Stimulated activated CD8-positive, alpha-beta memory T cell treated with anti-CD3 and anti-CD28 coated beads, Interleukin-2, amount 100 ng/mL, for 48 hours (primary cell): Measurements from ENCODE around the gene TMEM101.
"Not testable (repeated sequence)": the region's sequence is repeated elsewhere in the genome, so short reads cannot be mapped to it uniquely, and the experiment has no call there.

Source experiments
- DNase-seq, 2 donors: peaks; one replicate each; pipeline ENCODE4 v3.0.0-alpha.2; 2020; ENCODE audit warnings: low read depth in 2 of 2

Gene TMEM101

DNA sequence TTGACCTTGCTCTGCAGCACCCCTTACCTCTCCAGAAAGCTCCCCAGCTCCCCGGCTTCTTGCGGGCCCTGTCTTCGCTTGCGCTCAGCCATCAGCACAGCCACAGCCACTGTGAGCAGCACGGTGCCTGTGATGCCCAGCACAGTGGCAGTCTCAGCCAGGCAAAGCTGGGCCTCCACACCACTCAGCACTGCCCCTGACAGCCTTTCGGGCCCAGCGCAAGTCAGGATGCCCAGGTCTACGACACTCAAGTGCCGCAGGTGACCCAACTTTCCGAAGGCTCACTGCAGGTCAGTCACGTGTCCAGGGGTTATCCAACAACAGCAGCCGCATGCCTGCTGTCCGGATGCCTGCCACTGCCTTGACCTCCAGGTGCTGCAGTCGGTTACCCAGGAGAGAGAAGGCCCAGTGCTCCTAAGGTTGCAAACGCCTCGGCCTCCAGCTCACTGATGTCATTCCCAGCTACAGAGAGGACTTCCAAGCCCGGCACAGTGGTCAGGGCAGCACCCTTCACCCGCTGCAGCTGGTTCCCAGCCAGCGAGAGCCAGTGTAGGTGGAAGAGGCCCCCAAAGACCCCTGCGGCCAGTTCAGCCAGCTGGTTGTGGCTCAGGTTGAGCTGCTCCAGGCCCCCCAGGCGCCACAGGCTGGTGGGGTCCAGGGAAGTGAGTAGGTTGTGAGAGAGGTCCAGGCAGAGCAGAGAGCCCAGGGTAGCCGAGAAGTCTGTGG lies 8.9 kb upstream of the TMEM101 start:
- no peak for DNase-seq

DNA sequence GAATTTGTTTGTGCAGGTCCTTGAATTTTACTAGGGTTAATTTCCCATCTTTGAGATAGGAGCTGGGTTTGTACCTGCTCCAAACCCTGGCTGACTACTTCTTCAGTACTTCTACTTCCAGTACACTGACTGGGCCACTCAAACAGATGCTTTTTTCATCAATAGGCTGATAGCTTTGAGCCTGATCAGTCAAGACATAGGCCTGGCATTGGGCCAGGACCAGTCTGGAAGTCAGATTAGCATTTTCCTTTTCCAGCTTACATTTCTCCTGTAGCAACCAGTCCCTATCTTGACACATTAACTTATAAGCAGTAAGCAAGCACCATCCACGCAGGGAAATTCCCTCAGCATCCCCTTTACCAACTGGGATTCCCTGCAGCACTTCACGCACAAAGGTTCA lies 7.5 kb upstream of the TMEM101 start:
- no peak for DNase-seq

DNA sequence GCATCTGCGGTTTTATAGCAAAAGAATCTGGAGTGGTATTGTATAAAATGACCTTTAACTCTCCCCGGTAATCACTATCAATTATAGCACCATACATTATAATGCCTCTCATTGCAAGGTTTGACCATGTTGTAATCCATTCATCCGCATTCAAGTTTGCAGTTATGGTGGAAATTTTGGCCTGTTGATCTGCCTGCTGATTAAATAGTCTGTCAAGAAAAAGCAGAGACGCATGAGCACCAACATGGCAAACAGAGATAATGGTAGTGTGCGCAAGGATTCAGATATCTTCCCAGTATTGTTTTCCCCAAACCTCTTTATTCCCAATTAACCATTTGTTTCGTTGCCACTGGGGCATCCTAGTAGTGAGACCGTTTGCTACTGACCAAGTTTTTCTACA lies 6.5 kb upstream of the TMEM101 start:
- DNase-seq = not testable (repeated sequence)

DNA sequence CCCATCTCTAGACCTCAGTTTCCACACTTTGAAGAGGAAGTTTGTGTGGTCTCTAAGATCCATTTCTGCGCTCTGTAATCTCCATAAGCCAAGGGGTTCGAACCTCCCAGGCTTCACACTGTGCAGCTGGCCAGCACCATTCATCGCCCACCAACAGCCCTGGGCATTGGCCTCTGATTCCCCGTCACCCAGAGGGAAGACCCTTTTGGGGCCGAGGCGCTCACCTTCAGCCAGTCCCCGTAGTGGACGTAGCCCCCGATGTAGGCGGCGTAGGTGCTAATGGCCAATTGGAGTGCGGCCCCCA lies 678 bp downstream of the TMEM101 start:
- DNase-seq = no peak

DNA sequence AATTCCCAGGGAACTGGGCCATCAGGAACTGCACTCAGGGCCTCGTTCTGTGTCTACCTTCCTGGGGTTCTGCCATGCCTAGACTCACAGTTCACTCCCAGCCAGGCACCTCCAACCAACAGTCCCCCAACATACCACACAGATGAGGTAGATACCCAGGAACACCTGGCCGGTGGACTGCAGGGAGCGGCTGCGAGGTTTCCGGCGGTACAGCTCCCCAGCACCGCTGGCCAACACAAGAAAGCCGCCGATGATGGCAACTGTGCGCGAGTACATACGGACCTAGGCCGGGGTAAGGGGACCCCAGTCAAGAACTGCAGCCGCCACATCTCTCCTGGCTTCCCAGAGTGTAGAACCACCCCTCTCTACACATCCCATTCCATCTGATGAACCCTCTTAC lies 1.9 kb downstream of the TMEM101 start:
- DNase-seq = no peak

DNA sequence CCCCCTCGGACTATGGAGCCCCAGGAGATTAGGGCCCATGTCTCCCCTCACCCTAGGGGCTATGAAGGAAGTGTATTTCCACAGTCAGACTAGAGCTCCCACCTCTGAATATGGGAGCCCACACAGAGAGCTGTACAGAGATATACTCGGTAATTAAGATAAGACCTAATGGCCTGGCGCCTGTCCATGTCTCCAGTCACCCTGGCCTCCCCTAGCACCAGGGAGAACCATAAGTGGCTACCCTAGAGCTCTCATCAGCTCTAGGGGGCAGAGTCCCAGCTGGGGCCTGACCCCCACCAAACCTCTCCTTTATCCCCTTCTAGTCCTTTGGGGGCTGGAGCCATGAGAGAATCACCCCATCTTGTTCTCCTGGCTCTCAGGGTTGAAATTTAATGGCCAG lies 2.4 kb downstream of the TMEM101 start:
- DNase-seq = no peak

DNA sequence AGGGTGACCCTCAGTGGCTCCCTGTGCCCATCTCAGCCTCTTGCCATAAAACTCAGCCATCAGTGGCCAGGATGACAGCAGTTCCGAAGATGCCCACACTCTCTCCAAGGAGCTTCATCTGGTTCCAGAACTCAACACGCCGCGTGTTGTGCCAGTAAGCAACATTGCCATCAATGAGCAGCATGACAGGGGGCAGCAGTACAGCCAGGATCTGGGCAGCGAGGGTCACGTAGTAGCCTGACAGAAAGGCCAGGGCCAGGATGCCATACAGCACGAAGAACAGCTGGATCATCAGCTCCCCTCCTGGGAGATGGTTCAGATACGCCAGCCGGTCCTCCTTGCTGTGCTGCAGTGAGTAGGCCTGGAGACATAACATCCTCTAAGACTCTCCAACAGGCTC lies 2.9 kb downstream of the TMEM101 start:
- no peak for DNase-seq

DNA sequence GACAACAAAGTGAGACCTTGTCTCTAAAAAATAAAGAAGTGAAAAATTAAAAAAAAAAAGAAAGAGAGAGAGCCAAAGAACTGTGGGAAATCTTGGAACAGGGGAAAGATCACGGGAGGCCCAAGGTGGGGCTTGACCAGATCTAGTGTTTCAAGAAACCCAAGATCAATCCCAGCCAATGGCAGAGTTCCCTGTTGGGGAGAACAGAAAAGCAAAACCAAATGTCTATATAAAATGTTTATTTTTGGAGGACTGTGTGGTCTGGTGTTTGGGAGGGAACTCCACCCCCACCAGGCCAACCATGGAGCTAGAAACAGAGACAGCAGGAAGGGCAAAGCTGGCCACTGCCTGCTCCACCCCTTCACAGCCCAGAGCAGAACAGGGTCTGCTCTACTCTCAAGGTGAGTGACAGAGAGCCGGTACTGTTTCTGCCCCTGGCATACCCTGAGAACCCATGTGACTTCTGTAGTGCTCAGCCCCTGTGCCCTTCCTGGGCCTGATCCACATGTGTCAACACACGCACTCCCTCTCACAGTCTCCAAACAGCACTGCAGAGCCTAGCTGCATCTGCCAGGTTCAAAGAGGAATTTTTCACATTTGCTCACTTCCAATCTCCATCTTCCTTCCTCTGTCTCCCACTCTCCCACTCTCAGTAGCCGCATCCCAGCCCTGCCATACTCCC lies 3.7 kb downstream of the TMEM101 start:
- DNase-seq = no peak

DNA sequence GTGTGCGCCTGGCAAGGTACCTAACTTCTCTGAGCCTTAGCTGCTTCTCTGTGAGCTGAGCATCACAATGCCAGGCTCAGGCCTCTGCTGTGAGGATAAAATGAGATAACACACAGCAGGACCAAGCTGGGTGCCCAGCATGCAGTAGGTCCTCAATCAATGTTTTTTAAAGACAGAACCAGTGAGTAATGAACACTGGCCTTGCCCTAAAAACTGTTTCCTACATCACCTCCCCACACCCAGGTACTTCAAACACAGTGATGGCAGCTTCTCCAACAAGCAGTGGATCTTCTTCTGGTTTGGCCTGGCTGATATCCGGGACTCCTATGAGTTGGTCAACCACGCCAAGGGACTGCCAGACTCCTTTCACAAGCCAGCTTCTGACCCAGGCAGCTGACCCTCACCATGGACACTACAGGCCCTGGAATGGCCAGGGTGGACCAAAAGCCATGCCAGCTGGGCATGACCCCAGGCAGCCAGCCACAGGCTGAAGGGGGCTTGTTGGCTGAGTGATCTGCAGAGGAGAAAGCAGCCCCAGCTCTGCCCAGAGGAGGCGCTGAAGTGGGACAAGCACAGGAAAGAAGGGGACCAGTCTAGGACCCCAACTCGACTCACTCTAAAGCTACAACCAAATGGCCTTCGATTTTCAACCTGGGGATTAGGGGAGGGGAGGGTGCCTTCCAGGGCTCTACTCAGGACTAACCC lies 6.4 kb downstream of the TMEM101 start:
- DNase-seq = no peak

DNA sequence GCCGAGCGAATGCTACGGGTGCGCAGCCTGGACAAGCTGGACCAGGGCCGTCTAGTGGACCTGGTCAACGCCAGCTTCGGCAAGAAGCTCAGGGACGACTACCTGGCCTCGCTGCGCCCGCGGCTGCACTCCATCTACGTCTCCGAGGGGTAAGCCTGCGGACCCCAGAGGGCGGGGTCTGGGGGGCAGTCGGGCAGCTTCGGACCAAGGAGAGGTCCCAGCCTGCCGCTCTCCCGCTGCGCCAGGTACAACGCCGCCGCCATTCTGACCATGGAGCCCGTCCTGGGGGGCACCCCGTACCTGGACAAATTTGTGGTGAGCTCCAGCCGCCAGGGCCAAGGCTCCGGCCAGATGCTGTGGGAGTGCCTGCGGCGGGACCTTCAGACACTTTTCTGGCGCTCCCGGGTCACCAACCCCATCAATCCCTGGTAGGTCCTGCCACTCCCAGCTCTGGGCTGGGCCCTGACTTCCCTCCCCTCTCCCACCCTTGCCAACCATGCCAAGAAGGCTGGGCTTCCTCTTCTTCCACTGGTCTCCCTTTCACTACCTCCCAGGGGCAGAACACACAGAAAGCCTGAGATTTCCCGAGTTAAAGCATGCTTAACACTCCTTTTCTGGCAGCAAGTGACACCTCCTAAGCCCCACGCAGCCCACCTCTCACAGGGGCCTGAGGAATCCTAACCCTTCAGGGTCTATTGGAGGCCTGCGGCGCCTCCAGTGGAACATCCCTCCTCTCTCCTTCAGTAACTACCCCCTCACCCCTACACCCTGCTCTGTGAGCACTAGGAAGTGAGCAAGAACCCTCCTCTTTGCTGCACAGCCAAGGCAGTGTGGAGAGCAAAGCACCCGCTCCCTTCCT lies 7.2 kb downstream of the TMEM101 start:
- DNase-seq = no peak

DNA sequence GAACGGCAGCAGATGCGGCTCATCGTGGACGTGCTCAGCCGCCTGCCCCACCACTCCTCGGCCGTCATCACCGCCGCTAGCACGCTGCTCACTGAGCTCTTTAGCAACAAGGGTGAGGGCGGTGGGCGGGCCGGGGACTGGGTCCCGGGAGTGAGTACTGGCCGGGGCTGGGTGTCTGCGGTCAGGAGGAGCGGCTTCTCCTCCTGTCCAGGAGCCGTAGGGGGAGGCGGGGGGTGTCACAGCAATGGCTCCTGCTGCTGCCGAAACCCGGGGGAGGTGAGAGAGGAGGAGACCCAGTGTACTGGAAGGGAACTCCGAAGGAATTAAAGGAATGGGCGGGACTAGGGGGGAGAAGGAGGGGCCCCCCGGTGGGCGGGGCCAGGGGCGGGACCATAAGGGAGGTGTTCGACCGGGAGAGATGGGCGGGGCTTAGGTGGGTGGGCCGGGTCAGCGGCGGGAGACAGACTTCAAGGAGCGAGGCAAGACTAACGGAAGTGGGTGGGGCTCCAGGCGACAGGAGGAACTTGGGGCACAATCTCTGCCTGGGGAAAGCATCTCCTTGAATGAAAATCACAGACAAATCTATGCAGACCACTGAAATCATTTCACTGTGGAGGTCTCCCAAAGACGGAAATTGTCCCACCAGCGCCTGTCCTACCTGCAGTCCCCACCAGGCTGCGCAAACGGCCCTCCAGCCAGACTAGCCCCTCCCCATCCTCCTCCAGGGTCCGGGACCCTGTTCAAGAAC lies 8.0 kb downstream of the TMEM101 start:
- peak; percentile 99 to 100 for DNase-seq

DNA sequence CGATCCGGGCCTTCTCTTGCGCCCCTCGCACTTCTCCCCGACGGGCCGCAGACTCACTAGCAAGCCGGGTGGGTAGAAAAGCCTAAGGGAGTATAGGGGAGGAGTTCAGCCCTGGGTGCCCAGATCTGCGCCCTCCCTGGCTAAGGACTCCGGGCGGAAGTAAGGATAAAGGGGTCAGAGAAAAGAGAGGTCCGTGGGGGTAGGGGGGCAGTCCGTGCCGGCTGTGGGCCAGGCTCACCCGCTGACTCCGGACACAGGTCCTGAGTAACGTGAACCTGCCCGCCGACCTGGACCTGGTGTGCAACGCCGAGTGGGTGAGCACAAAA lies 8.5 kb downstream of the TMEM101 start:
- no peak for DNase-seq

DNA sequence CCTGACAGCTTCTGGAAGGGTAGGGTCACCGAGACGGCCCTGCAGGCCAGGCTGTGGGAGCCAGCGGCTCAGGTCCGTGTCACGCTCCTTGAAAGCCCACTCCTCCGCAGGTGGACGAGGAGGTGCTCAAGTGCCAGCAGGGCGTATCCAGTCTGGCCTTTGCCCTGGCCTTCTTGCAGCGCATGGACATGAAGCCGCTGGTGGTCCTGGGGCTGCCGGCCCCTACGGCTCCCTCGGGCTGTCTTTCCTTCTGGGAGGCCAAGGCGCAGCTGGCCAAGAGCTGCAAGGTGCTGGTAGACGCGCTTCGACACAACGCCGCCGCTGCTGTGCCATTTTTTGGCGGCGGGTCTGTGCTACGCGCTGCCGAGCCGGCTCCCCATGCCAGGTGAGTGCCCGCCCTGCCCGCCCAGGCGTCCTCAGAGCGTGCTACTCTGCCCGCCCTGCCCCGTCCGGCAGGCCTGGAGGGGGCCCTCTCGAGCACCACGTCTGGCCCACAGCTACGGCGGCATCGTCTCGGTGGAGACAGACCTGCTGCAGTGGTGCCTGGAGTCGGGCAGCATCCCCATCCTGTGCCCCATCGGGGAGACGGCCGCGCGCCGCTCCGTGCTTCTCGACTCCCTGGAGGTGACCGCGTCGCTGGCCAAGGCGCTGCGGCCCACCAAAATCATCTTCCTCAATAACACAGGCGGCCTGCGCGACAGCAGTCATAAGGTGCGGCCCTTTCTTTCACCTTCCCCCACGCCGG lies 9.1 kb downstream of the TMEM101 start:
- DNase-seq = no peak

DNA sequence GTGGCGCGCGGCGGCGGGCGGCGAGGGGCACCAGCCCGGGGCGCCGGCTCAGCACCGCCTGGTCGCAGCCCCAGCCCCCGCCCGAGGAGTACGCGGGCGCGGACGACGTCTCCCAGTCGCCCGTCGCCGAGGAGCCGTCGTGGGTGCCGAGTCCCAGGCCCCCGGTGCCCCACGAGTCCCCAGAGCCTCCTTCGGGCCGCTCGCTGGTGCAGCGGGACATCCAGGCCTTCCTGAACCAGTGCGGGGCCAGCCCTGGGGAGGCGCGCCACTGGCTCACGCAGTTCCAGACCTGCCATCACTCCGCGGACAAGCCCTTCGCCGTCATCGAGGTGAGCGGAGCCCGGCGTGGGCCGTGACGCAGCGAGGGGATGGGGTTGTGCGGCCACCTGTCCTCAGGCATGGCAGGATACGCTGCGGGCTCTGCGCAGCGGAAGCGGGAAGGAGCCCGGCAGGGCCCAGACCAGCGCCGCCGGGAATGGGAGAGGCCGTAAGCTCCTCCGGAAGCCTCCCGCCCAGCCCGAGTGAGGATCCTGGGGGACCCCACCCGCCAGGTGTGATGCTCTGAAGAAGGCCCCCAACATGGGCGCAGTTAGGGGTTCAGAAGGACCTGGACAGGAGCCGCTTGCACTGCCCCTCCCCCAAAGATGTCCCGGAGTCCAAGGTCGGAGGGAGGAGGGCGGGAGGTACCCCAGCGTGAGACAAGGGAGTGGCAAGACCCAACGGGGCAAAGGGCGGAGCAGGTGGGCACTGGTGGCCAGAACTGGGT lies 9.8 kb downstream of the TMEM101 start:
- no peak for DNase-seq

DNA sequence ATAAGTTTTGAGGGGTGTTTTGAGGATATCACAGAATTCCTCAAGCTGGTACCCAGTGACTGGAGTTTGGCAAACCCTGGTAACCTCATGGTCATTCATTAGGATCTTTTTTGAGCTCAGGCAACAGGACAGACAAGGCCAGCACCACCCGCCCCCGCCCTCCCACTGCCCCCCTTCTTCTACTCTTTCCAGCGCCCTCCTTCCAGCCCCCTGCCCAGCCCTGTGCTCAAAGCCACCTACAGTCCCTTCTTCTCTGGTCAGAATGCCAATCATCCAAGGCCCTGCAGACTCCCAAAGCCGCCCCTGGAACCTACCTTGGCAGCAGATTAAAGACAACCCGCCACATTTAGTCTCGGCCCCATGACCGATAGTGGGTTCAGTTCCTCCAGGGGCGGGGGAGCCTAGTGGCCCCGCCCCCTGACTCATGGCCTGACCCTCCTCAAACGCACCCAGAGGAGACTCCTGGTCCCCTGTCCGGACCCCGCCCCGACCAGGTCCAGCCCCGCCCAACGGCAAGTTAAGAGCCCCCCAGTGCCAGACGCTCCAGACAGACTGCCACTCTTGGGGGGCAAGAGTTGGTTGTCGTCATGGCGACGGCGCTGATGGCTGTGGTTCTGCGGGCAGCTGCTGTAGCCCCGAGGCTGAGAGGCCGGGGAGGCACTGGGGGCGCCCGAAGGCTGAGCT lies 10.5 kb downstream of the TMEM101 start, which contains the start of gene NAGS:
Gene NAGS, plus strand, starts transcription at position 546 of the 684 bp plus-strand sequence. Its CDS starts 42 bp downstream, at position 588.
- no peak for DNase-seq

DNA sequence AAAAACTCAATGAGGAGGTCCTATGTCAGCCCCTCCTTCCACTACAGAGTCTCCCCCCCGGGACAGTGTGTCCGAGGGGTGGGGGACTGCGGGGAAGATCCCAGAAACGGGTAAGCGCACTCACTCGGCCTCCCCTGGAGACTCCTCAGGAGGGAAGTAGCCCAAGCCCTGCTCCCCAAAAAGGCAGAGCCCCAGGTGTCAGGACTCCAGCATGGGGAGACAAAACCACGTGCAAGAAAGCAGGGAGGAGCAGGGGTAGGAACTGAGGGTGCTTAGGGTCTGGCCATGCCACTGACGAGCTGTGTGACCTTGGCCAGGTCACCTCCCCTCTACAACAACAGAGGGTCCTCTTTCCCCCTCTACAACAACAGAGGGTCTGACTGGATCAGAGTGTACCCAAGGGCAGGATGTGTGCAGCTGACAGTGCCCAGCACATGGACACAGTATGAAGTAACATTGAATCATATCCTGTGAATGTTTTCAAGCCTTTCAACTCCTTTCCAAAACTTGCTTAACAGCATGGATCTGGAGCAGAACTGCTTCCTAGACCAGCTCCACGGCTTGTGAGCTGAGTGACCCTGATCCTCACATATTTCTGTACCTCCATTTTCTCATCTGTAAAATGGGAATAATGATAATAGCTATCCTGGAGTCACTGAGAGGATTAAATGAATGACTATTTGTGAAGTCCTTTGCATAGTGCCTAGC lies 12.5 kb downstream of the TMEM101 start:
- no peak for DNase-seq

DNA sequence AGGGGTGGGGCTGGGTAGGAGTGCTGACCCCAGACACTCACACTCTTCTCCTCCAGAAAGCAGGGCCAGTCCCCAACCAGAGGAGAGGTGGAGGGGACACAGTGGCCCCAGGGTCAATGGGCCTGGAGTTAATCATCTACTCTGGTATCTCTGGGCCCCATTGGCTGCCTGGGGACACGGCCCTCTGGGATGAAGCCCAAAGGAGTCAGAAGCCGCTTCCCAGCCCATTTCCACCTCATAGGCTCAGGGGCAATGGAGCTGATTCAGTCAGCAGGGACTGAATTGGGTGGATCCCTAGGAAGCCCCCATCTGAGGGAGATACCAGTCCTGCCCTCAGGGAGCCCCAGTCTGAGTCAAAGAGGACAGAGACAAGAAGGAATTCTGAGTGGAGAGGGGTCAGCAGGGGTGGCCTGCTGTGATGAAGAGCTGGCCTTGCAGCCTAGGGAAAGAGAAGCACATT lies 13.3 kb downstream of the TMEM101 start:
- DNase-seq = no peak

DNA sequence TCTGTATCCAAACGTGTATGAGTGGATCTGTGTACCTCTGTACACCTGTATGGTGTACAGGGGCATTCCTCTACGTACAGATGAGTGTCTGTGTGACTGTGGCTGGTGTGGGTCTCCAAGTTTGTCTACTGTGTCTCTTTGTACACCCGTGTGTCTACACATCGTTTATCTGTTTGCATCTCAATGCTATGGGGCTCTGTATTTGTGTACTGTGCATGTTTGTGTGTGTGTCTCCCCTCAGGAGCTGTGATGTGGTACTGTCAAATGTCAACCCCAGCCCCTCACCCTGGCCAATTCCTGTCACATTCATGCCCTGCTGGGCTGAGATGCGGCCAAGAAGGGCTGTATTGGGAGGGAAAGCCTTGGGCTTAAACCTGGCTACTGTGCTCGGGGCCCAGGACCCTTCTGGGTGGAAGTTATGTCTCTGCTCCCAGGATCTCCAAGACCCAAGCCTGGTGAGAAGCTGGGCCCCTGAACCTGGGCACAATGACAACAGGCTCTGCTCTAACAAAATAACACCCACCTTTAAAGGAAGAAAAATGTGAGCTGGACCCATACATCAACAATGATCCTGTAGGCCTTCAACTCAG lies 13.8 kb downstream of the TMEM101 start:
- no peak for DNase-seq
